ENCODE measurements around the gene RAB11A. TPM values are rescaled to one million over a fixed set of nuclear protein-coding genes. Genes with fewer than 3 reads are reported as not detected.

RAB11A gene
- 233 and 255 TPM in 2 replicates for total RNA-seq

DNA sequence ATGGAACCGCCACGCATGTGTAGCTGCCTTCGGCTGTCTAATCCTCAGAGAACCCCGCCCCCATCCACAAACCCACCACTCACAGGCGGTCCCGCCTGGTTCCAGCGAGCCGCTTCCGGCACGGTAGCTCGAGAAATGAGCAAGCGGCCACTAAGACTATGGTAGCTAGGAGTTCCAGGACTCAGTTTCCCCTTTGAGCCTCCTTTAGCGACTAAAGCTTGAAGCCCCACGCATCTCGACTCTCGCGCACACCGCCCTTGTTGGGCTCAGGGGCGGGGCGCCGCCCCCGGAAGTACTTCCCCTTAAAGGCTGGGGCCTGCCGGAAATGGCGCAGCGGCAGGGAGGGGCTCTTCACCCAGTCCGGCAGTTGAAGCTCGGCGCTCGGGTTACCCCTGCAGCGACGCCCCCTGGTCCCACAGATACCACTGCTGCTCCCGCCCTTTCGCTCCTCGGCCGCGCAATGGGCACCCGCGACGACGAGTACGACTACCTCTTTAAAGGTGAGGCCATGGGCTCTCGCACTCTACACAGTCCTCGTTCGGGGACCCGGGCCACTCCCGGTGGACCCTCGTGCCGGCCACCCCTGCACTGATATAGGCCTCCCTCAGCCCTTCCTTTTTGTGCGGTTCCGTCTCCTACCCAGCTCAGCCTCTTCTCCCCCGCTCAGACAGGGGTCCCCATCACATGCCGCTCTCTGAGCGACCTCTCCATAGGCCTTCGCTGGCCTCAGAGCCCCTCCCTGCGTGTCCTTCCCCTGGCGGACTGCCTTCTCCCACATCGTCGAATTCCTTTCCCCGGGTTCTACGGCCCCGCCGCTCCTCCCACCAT is at the start of gene RAB11A:
Gene RAB11A, plus strand, starts transcription at position 366 of the 828 bp plus-strand sequence. Its CDS starts 95 bp downstream, at position 461.

Other genes starting within 250 kb of the RAB11A start
- gene SLC24A1, start 247.6 kb upstream of the RAB11A start, total RNA-seq = 6.7 and 9.2 TPM in 2 replicates
- gene DENND4A, start 77.2 kb upstream of the RAB11A start, total RNA-seq = 9.8 and 11.7 TPM in 2 replicates